Stimulated activated memory B cell treated with anti-CD40 and anti-IgM and Interleukin-4, amounts not matched to agents 10 μg/mL and 1 μg/mL and 100 μg/mL, for 72 hours (primary cell): ENCODE measurements around the gene RYR3.

Source experiments
- ATAC-seq: fragments of 150-1000 bp; cut with Tn5 transposase; 2 replicates; pipeline ENCODE4 v1.10.0; 2021
- H3K27ac Mint-ChIP-seq: one replicate; pipeline ENCODE4 v1.8.0; 2022; ENCODE audit warnings: mild to moderate bottlenecking, mixed read lengths
- H3K27me3 Mint-ChIP-seq: one replicate; pipeline ENCODE4 v1.8.0; 2022; ENCODE audit warnings: mixed read lengths
- H3K36me3 Mint-ChIP-seq: one replicate; pipeline ENCODE4 v1.8.0; 2022; ENCODE audit warnings: mixed read lengths
- H3K4me1 Mint-ChIP-seq: one replicate; pipeline ENCODE4 v1.8.0; 2022; ENCODE audit warnings: mixed read lengths
- H3K4me3 Mint-ChIP-seq: one replicate; pipeline ENCODE4 v1.8.0; 2022; ENCODE audit warnings: mild to moderate bottlenecking, moderate library complexity, mixed read lengths
- H3K9me3 Mint-ChIP-seq: one replicate; pipeline ENCODE4 v1.8.0; 2022; ENCODE audit warnings: mixed read lengths

The RYR3 gene

GRCh38 chr15:33393546-33393945 lies 82.8 kb downstream of the RYR3 start:
- ATAC-seq, result no peak
- Mint-ChIP-seq H3K27ac (no peak overlapping the region), H3K4me1 (no peaks in the 10 kb centered on the region), H3K9me3 (no peaks in the 10 kb centered on the region), H3K27me3 (no peaks in the 10 kb centered on the region), H3K4me3 (no peak overlapping the region), H3K36me3 (no peaks in the 10 kb centered on the region)

- H3K27me3 Mint-ChIP-seq, result no peaks in the 10 kb centered on the region
- no peak for ATAC-seq
- H3K4me1 Mint-ChIP-seq, result no peaks in the 10 kb centered on the region
- H3K9me3 Mint-ChIP-seq, result no peaks in the 10 kb centered on the region
- H3K4me3 Mint-ChIP-seq, result no peak overlapping the region
- H3K36me3 Mint-ChIP-seq, result no peaks in the 10 kb centered on the region
- H3K27ac Mint-ChIP-seq, result no peak overlapping the region
These were observed 84.6 kb downstream of the RYR3 start for GRCh38 chr15:33395321-33395720.

- Mint-ChIP-seq H3K9me3 (no peaks in the 10 kb centered on the region), H3K27ac (no peak overlapping the region), H3K4me1 (no peaks in the 10 kb centered on the region), H3K27me3 (no peaks in the 10 kb centered on the region), H3K4me3 (no peak overlapping the region), H3K36me3 (no peaks in the 10 kb centered on the region)
- no peak for ATAC-seq
These were observed 85.1 kb downstream of the RYR3 start for GRCh38 chr15:33395846-33396245.

GRCh38 chr15:33396475-33396874 lies 85.7 kb downstream of the RYR3 start:
- Mint-ChIP-seq H3K27ac (no peak overlapping the region), H3K9me3 (no peaks in the 10 kb centered on the region)
- no peak for ATAC-seq

GRCh38 chr15:33398555-33398954 lies 87.8 kb downstream of the RYR3 start:
- no peaks in the 10 kb centered on the region for H3K9me3 Mint-ChIP-seq
- no peaks in the 10 kb centered on the region for H3K27me3 Mint-ChIP-seq
- no peak overlapping the region for H3K4me3 Mint-ChIP-seq
- H3K27ac Mint-ChIP-seq, result no peak overlapping the region
- no peak for ATAC-seq
- H3K4me1 Mint-ChIP-seq, result no peaks in the 10 kb centered on the region
- no peaks in the 10 kb centered on the region for H3K36me3 Mint-ChIP-seq

More at GRCh38 chr15:33396475-33396874, 85.7 kb downstream of the RYR3 start:
- no peaks in the 10 kb centered on the region for H3K36me3 Mint-ChIP-seq
- no peaks in the 10 kb centered on the region for H3K27me3 Mint-ChIP-seq
- H3K4me3 Mint-ChIP-seq, result no peak overlapping the region
- no peaks in the 10 kb centered on the region for H3K4me1 Mint-ChIP-seq

GRCh38 chr15:33400941-33401340 lies 90.2 kb downstream of the RYR3 start:
- no peaks in the 10 kb centered on the region for H3K4me1 Mint-ChIP-seq
- H3K27ac Mint-ChIP-seq, result no peak overlapping the region
- H3K27me3 Mint-ChIP-seq, result no peaks in the 10 kb centered on the region
- H3K4me3 Mint-ChIP-seq, result no peak overlapping the region
- H3K9me3 Mint-ChIP-seq, result no peaks in the 10 kb centered on the region
- H3K36me3 Mint-ChIP-seq, result no peaks in the 10 kb centered on the region
- ATAC-seq, result no peak

GRCh38 chr15:33402600-33402999 lies 91.8 kb downstream of the RYR3 start:
- ATAC-seq, result peak; percentile 37
- Mint-ChIP-seq H3K9me3 (peaks cover 4% of the 10 kb centered on the region), H3K4me1 (no peaks in the 10 kb centered on the region), H3K4me3 (no peak overlapping the region), H3K27ac (no peak overlapping the region), H3K27me3 (no peaks in the 10 kb centered on the region), H3K36me3 (no peaks in the 10 kb centered on the region)

- ATAC-seq, result no peak
- Mint-ChIP-seq H3K4me3 (no peak overlapping the region), H3K9me3 (peaks cover 6% of the 10 kb centered on the region), H3K27ac (no peak overlapping the region), H3K27me3 (no peaks in the 10 kb centered on the region), H3K4me1 (no peaks in the 10 kb centered on the region), H3K36me3 (no peaks in the 10 kb centered on the region)
These were observed 94.3 kb downstream of the RYR3 start for GRCh38 chr15:33405096-33405495.

GRCh38 chr15:33411596-33412540 lies 101.1 kb downstream of the RYR3 start:
- Mint-ChIP-seq H3K4me1 (no peaks in the 10 kb centered on the region), H3K27me3 (no peaks in the 10 kb centered on the region), H3K27ac (no peak overlapping the region), H3K36me3 (no peaks in the 10 kb centered on the region), H3K4me3 (no peak overlapping the region), H3K9me3 (peaks cover 14% of the 10 kb centered on the region)
- no peak for ATAC-seq

GRCh38 chr15:33419701-33420100 lies 108.9 kb downstream of the RYR3 start:
- Mint-ChIP-seq H3K27ac (no peak overlapping the region), H3K4me1 (no peaks in the 10 kb centered on the region), H3K9me3 (no peaks in the 10 kb centered on the region), H3K27me3 (peaks cover 11% of the 10 kb centered on the region), H3K36me3 (no peaks in the 10 kb centered on the region), H3K4me3 (no peak overlapping the region)
- ATAC-seq, result no peak

- H3K36me3 Mint-ChIP-seq, result no peaks in the 10 kb centered on the region
- H3K27ac Mint-ChIP-seq, result no peak overlapping the region
- ATAC-seq, result no peak
- H3K4me1 Mint-ChIP-seq, result no peaks in the 10 kb centered on the region
- no peaks in the 10 kb centered on the region for H3K27me3 Mint-ChIP-seq
- H3K4me3 Mint-ChIP-seq, result no peak overlapping the region
- H3K9me3 Mint-ChIP-seq, result no peaks in the 10 kb centered on the region
These were observed 113.3 kb downstream of the RYR3 start for GRCh38 chr15:33424025-33424424.

- no peaks in the 10 kb centered on the region for H3K27me3 Mint-ChIP-seq
- no peak overlapping the region for H3K4me3 Mint-ChIP-seq
- H3K9me3 Mint-ChIP-seq, result no peaks in the 10 kb centered on the region
- no peaks in the 10 kb centered on the region for H3K4me1 Mint-ChIP-seq
- H3K36me3 Mint-ChIP-seq, result no peaks in the 10 kb centered on the region
- no peak for ATAC-seq
- H3K27ac Mint-ChIP-seq, result no peak overlapping the region
These were observed 114.4 kb downstream of the RYR3 start for GRCh38 chr15:33425142-33425541.

- H3K27me3 Mint-ChIP-seq, result no peaks in the 10 kb centered on the region
- H3K27ac Mint-ChIP-seq, result no peak overlapping the region
- H3K4me3 Mint-ChIP-seq, result no peak overlapping the region
- ATAC-seq, result no peak
- H3K36me3 Mint-ChIP-seq, result no peaks in the 10 kb centered on the region
- H3K4me1 Mint-ChIP-seq, result no peaks in the 10 kb centered on the region
- H3K9me3 Mint-ChIP-seq, result no peaks in the 10 kb centered on the region
These were observed 119.8 kb downstream of the RYR3 start for GRCh38 chr15:33430577-33430976.

- Mint-ChIP-seq H3K4me1 (no peaks in the 10 kb centered on the region), H3K4me3 (no peak overlapping the region), H3K27ac (no peak overlapping the region), H3K9me3 (no peaks in the 10 kb centered on the region), H3K36me3 (no peaks in the 10 kb centered on the region), H3K27me3 (peaks cover 9% of the 10 kb centered on the region)
- no peak for ATAC-seq
These were observed 123.1 kb downstream of the RYR3 start for GRCh38 chr15:33433821-33434220.

- ATAC-seq, result no peak
- H3K4me1 Mint-ChIP-seq, result no peaks in the 10 kb centered on the region
- no peak overlapping the region for H3K27ac Mint-ChIP-seq
- no peaks in the 10 kb centered on the region for H3K9me3 Mint-ChIP-seq
- peaks cover 9% of the 10 kb centered on the region for H3K27me3 Mint-ChIP-seq
- no peaks in the 10 kb centered on the region for H3K36me3 Mint-ChIP-seq
- no peak overlapping the region for H3K4me3 Mint-ChIP-seq
These were observed 127.6 kb downstream of the RYR3 start for GRCh38 chr15:33438396-33438795.

GRCh38 chr15:33440900-33441299 lies 130.1 kb downstream of the RYR3 start:
- Mint-ChIP-seq H3K4me3 (no peak overlapping the region), H3K9me3 (peaks cover 7% of the 10 kb centered on the region), H3K36me3 (no peaks in the 10 kb centered on the region), H3K4me1 (no peaks in the 10 kb centered on the region), H3K27me3 (peaks cover 22% of the 10 kb centered on the region), H3K27ac (no peak overlapping the region)
- no peak for ATAC-seq
